ENCODE measurements around the gene TMEM52. TPM values are rescaled to one million over a fixed set of nuclear protein-coding genes. Genes with fewer than 3 reads are reported as not detected.

TMEM52 gene
- total RNA-seq, 4 donors from 2014 or later, result 1.0 TPM; not detected in 3

DNA sequence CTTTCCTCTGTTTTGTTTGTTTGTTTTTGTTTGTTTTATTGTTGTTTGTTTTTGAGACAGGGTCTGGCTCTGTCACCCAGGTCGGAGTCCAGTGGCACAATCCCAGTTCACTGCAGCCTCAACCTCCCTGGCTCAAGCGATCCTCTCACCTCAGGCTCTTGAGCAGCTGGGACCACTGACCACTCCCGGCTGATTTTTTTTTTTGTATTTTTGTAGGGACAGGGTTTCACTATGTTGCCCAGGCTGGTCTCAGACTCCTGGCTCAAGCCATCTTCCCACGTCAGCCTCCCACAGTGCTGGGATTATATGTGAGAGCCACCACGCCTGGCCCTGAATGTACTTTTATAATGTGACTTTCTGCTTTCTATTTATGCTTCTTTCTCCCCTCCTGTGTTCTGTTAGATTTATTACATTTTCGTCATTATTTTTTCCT lies 9.0 kb downstream of the TMEM52 start:
- peaks cover 0 to 38% (median 17%) of the 10 kb centered on the region in 4 donors for H3K4me1 ChIP-seq
- H3K36me3 ChIP-seq, result no peaks in the 10 kb centered on the region
- H3K9me3 ChIP-seq, result no peaks in the 10 kb centered on the region
- peak overlapping the region; percentile 67 to 96 (median 76) for H3K27ac ChIP-seq
- H3K27me3 ChIP-seq, result no peaks in the 10 kb centered on the region
- 81 to 88% methylated on average over 6 of the region's 6 CpGs for WGBS, 2 donors
- H3K4me3 ChIP-seq, result peak overlapping the region in 1 of 4 donors; percentile 48
- no peak for TF ChIP-seq POLR2A (IDR thresholded peaks at IDR 0.05)
- no peak for TF ChIP-seq EP300 (IDR thresholded peaks at IDR 0.05)
- TF ChIP-seq, protein P1, sequence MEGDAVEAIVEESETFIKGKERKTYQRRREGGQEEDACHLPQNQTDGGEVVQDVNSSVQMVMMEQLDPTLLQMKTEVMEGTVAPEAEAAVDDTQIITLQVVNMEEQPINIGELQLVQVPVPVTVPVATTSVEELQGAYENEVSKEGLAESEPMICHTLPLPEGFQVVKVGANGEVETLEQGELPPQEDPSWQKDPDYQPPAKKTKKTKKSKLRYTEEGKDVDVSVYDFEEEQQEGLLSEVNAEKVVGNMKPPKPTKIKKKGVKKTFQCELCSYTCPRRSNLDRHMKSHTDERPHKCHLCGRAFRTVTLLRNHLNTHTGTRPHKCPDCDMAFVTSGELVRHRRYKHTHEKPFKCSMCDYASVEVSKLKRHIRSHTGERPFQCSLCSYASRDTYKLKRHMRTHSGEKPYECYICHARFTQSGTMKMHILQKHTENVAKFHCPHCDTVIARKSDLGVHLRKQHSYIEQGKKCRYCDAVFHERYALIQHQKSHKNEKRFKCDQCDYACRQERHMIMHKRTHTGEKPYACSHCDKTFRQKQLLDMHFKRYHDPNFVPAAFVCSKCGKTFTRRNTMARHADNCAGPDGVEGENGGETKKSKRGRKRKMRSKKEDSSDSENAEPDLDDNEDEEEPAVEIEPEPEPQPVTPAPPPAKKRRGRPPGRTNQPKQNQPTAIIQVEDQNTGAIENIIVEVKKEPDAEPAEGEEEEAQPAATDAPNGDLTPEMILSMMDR (IDR thresholded peaks at IDR 0.05), result no peak
- no peak for DNase-seq (ENCODE audit: low spot score in 2 of 2)

DNA sequence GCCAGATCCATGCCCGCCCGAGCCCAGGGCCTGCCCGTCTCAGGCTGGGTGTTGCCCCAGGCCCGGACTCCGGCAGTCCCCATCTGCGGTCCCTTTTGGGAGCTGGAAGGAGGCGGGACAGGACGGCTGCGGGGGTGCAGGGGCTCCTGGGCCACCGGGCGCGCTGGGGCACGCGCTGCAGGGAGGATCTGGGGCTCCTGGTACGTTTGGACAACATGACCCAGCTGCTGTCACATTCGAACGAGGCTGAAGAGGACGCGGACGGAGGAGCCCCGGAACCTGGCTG lies 10.6 kb downstream of the TMEM52 start:
- Histone ChIP-seq H3K36me3 (no peaks in the 10 kb centered on the region), H3K27me3 (no peaks in the 10 kb centered on the region), H3K27ac (peak overlapping the region; percentile 72 to 96 (median 92)), H3K4me1 (peaks cover 0 to 38% (median 17%) of the 10 kb centered on the region in 4 donors), H3K9me3 (no peaks in the 10 kb centered on the region), H3K4me3 (peak overlapping the region; percentile 70 to 88 (median 76))
- TF ChIP-seq POLR2A (IDR thresholded peaks at IDR 0.05), result no peak
- TF ChIP-seq, protein P1 (IDR thresholded peaks at IDR 0.05), result no peak
- no peak for DNase-seq (ENCODE audit: low spot score in 2 of 2)
- 3% methylated on average over 19 of the region's 21 CpGs; no CpG with 5 or more reads in 1 of the 2 donors for WGBS, 2 donors

DNA sequence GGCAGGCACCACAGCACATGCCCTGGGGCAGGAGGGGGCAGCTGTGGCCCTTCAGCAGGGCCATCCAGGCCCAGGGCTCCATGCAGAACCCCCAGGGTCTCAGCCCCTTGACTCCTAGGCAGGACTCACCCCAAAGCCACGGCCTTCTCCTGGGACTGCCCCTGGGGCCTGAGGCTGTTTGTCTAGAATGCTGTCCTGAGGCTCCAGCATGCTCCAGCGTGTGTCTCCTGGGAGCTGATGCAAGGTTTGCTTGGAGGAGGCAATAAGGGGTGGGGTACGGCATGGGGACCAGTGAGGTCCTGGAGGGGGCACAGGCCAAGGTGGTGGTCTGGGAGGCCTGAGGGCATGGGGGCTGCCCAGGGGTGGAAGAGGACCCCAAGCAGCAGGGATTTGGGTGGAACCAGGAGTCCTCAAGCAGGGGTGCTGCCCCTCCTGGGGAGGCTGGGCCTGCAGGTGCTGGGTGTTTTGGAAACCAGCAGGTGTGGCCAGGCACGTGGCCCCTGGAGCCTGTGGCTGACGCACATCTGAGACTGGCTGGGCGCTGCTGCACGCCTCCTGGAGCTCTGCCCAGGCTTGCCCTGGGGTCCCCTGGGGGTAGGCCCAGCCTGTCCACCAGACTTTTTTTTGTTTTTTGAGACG lies 11.9 kb downstream of the TMEM52 start:
- 71 to 76% methylated on average over 8 of the region's 8 CpGs for WGBS, 2 donors
- H3K4me1 ChIP-seq, result peaks cover 0 to 38% (median 17%) of the 10 kb centered on the region in 4 donors
- H3K27me3 ChIP-seq, result no peaks in the 10 kb centered on the region
- TF ChIP-seq EP300 (IDR thresholded peaks at IDR 0.05) (no peak), POLR2A (IDR thresholded peaks at IDR 0.05) (no peak)
- TF ChIP-seq, protein P1 (IDR thresholded peaks at IDR 0.05), result no peak
- H3K36me3 ChIP-seq, result no peaks in the 10 kb centered on the region
- DNase-seq (ENCODE audit: low spot score in 2 of 2), result no peak
- H3K9me3 ChIP-seq, result no peaks in the 10 kb centered on the region
- peak overlapping the region in 2 of 4 donors; percentile 18 to 40 for H3K27ac ChIP-seq
- no peak overlapping the region for H3K4me3 ChIP-seq

DNA sequence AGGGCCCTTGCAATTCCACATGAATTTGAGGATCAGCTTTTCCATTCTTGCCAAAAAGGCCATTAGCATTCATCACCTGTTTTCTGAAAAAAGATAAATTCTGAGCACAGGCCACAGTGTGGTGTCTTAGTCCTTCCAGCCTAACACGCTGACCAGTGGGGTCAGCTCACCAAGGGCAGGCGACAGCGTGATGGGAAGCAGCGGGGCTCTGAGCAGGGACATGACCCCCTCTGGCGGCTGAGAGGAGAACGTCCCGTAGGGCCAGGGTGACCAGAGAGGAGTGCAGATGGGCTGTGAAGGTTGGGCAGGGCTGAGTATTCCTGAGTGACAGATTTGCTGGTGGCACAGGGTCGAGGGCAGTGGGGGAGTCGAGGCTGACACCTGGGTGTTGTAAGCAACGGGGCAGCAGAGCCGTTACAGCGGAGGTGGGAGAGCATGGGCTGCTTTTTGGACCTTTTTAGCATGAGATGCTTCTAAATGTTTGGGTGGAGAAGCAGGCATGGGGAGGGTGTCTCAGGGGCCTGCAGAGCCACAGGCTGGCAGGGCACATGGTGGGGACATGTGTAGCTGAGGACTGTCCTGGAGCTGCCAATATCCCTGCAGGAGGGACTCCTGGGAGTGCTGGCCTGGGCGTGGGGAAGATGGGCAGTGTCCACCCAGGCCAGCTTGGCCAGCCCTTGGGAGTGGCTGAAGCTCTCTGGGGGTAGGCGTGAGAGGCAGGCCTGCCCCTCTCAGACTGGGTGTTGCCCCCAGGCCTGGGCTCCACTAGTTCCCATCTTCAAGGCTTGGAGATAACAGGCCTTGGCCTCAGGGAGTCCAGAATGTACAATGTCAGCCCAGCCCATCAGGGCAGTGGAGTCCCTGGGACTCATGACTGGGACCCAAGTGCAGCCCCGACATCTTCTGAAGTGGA lies 12.6 kb downstream of the TMEM52 start:
- no peaks in the 10 kb centered on the region for H3K36me3 ChIP-seq
- no peaks in the 10 kb centered on the region for H3K9me3 ChIP-seq
- WGBS, 2 donors, result 9 to 19% methylated on average over 13 to 15 of the region's 15 CpGs
- H3K27me3 ChIP-seq, result no peaks in the 10 kb centered on the region
- TF ChIP-seq POLR2A (IDR thresholded peaks at IDR 0.05) (peak in 1 of 2 donors; percentile 15), EP300 (IDR thresholded peaks at IDR 0.05) (peak in 1 of 2 donors; percentile 64)
- TF ChIP-seq, protein P1 (IDR thresholded peaks at IDR 0.05), result peak; percentile 78 to 91 (median 90)
- DNase-seq (ENCODE audit: low spot score in 2 of 2), result peak; percentile 69 to 82
- no peak overlapping the region for H3K4me3 ChIP-seq
- peak overlapping the region in 2 of 4 donors; percentile 18 to 40 for H3K27ac ChIP-seq
- H3K4me1 ChIP-seq, result peaks cover 0 to 38% (median 17%) of the 10 kb centered on the region in 4 donors

DNA sequence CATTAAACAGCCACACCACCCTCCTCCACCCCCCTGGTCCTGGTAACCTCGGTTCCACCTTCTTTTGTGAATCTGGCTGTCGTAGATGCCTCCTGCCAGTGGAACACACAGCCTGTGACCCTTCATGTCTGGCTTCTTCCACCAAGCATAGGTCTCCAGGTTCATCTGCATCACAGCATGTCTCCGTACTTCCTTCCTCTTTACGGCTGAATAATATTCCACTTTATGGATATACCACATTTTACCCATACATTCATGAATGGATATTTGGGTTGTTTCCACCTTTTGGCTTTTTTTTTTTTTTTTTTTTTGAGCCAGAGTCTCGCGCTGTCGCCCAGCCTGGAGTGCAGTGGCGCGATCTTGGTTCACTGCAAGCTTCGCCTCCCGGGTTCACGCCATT lies 15.9 kb downstream of the TMEM52 start:
- TF ChIP-seq EP300 (IDR thresholded peaks at IDR 0.05), result no peak
- TF ChIP-seq, protein P1 (IDR thresholded peaks at IDR 0.05), result no peak
- TF ChIP-seq POLR2A (IDR thresholded peaks at IDR 0.05), result no peak
- no peak for DNase-seq (ENCODE audit: low spot score in 2 of 2)
- Histone ChIP-seq H3K4me1 (peaks cover 0 to 26% (median 10%) of the 10 kb centered on the region in 4 donors), H3K4me3 (no peak overlapping the region), H3K27me3 (peaks cover 0 to 4% of the 10 kb centered on the region in 2 donors), H3K36me3 (no peaks in the 10 kb centered on the region), H3K27ac (no peak overlapping the region), H3K9me3 (no peaks in the 10 kb centered on the region)
- 91 to 99% methylated on average over 12 of the region's 12 CpGs for WGBS, 2 donors
